GM18519 (cell line): Measurements from ENCODE around the gene IPCEF1.

Source experiments
- ATAC-seq: cut with Tn5 transposase; IDR thresholded peaks from one replicate; pipeline ENCODE4 v1.9.1; 2021; ENCODE audit warnings: mild to moderate bottlenecking, moderate library complexity; ENCODE audit not compliant: unreplicated experiment, low FRiP score

The IPCEF1 gene

DNA sequence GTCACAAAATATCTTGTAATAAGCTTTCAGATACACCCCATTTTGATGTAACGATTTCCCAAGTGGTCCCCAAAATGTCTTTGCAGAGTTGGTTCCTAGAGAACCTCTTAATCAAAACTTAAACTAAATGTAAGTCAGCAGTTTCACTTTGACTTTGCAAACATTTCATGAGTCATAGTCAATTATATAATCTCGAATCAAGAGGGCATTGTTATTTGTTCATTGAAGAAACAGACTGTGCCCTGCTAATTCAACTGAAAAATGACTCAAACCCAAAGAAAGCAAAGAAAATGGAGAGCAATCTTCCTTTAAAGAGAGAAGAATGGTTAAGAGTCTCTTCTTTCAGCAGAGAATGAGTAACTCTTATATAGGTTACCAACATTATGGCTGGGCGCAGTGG, 58.3 kb downstream of the IPCEF1 start:
- ATAC-seq: peak; percentile 54

- no peak for ATAC-seq
Observed at GRCh38 chr6:154297721-154298120, 58.9 kb downstream of the IPCEF1 start.

- no peak for ATAC-seq
Observed at GRCh38 chr6:154297210-154297609, 59.4 kb downstream of the IPCEF1 start.

DNA sequence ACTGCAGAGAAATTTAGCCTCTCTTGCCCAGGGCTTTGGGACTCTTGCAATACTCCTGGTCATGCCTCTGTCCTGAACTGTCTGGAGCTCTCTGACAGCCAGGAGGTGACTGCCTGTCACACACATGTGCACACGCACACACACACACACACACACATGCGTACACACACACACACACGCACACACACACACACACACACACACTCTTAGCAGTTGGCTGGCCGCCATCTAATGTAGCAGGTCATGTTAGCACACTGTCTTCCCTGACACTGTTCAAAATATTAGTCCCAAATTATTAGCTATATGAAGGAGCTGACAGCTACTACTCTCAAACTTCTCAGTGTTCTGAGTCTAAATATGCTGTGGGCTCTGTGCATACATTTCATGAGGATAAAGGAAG, 60.9 kb downstream of the IPCEF1 start:
- no peak for ATAC-seq

- ATAC-seq: no peak
Observed at GRCh38 chr6:154292855-154293519, 63.6 kb downstream of the IPCEF1 start.

GRCh38 chr6:154292066-154292465, 64.5 kb downstream of the IPCEF1 start:
- no peak for ATAC-seq

DNA sequence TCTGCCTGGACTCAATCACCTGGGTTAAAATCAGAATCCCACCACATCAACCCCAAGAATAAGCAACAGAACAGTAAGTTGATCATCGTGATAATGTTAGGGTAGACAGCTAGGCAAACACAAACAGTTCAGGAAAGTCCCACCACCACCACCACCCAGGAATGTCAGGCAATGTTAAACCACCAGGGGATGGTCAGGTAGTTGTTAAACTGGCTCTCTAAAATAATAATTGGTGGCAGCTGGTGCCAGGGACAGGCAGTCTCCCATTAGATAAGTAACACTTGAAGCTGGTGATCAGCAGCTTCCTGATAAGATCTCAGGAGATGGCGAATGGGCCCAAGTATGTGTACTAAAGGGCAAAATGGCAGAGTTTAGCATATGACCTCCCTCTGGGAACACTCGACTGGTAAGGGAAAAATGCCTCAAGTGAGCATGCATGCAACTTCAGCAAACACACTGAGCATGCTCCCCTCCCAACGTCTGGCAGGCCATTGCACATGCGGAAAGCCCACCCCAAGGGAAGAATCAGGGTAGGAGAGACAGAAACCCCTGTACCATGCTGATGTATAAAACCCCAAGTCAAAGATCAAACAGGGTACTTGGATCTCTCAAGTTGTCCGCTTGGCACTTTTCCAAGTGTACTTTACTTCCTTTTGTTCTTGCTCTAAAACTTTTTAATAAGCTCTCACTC, 66.6 kb downstream of the IPCEF1 start:
- ATAC-seq: no peak

DNA sequence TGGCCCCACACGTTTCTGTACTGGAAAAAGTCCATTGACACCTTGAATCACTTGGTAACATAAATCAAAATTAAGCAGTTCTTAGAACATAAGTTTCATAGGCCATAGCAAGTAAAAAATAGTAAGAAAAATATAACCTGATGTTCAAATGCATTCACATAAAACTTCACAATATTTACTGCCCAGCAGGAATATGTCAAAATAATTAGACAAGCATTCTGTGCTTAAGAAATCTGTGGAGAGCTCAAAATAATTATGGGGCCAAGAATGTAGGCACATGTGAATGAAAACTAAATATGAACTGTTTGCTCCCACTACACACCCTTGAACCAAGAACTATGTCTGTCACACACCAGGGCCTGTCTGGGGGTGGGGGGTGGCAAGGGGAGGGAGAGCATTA, 70.8 kb downstream of the IPCEF1 start:
- no peak for ATAC-seq

DNA sequence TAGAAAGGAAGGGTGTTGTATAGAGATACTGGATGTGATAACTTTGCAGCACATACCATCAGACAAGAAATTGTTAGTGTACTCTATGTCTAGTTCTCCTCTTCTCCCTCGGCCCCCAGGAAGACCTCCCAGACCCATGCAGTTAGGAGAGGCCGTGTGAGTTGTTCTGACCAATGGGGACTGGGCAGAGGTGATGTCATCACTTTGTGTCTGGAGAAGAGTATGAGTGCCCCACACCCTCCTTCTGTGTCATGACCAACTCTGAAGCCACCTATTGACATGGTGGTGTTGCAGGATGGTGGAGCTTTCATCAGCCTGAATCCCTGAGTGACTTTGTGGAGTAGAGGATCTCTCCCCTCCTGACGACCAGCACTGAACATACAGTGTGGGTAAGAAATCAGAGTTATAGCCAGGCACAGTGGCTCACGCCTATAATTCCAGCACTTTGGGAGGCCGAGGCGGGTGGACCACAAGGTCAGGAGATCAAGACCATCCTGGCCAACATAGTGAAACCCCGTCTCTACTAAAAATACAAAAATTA, 72.2 kb downstream of the IPCEF1 start:
- no peak for ATAC-seq

- no peak for ATAC-seq
Observed at GRCh38 chr6:154280521-154280920, 76.1 kb downstream of the IPCEF1 start.

DNA sequence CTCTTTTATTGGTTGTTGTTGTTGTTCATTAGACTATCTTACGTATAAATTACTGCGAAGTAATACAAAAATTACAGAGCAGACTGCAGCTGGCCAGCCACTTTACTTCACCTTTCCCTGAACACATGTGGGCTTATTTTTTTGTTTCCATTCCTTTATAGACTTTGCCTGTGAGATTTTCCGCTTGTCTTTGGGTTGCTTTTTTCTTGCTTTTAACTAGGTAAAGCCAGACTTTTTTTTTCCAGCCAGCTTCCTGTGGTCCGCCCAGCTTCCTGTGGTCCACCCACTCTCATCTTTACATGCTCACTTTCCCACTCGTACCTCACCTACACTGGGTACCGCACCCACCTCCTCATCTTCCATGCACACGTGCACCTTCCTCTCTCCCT, 79.0 kb downstream of the IPCEF1 start:
- ATAC-seq: peak; percentile 25

- peak; percentile 57 for ATAC-seq
Observed at GRCh38 chr6:154276810-154277628, 79.6 kb downstream of the IPCEF1 start.

DNA sequence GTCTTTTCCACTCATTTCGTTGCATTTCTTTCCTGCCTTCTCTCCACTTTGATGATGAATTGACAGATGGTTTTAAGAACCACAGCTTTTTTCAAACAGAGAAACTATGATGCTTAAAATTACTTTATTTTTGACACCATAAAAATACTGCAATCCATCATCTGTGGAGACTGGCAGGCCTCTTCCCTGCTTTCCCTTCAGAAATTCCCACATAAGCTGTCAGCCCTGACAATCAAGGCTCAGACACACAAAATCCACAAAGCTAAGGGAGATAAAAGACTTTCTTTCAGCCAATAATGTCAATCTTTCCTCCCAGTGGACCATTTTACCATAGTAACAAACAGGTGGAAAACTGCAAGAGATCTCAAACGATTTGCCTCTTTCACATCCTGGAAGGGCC, 82.4 kb downstream of the IPCEF1 start:
- no peak for ATAC-seq

- no peak for ATAC-seq
Observed at GRCh38 chr6:154268486-154268885, 88.1 kb downstream of the IPCEF1 start.

GRCh38 chr6:154267508-154268106, 89.0 kb downstream of the IPCEF1 start:
- no peak for ATAC-seq

- no peak for ATAC-seq
Observed at GRCh38 chr6:154266560-154267099, 90.0 kb downstream of the IPCEF1 start.

- ATAC-seq: no peak
Observed at GRCh38 chr6:154261688-154262397, 94.8 kb downstream of the IPCEF1 start.

- peak; percentile 88 for ATAC-seq
Observed at GRCh38 chr6:154258064-154258757, 98.4 kb downstream of the IPCEF1 start.

DNA sequence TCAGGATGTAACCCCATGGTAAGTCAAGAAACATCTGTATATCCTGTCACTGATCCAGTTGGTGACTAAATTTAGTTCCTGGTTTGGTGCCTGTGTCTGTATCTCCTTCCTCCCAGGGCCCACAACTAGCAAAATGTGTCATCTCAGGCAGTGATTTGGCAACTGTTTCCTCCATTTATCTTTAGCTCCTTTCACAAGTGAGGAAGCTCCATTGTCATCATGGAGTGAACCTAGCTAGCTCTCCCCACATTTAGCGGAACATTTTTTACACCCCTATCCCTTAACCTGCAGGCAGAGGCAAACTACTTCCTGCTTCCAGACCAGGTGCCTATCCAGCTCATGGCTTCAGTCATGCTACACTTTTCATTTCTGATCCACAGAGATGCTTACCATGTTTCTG, 99.5 kb downstream of the IPCEF1 start:
- no peak for ATAC-seq
